Measurements from ENCODE around the gene EXOC2. TPM values are rescaled to one million over a fixed set of nuclear protein-coding genes. Genes with fewer than 3 reads are reported as not detected.

Gene EXOC2
- total RNA-seq, 1 donor from 2014 or later, result 29.8 TPM

DNA sequence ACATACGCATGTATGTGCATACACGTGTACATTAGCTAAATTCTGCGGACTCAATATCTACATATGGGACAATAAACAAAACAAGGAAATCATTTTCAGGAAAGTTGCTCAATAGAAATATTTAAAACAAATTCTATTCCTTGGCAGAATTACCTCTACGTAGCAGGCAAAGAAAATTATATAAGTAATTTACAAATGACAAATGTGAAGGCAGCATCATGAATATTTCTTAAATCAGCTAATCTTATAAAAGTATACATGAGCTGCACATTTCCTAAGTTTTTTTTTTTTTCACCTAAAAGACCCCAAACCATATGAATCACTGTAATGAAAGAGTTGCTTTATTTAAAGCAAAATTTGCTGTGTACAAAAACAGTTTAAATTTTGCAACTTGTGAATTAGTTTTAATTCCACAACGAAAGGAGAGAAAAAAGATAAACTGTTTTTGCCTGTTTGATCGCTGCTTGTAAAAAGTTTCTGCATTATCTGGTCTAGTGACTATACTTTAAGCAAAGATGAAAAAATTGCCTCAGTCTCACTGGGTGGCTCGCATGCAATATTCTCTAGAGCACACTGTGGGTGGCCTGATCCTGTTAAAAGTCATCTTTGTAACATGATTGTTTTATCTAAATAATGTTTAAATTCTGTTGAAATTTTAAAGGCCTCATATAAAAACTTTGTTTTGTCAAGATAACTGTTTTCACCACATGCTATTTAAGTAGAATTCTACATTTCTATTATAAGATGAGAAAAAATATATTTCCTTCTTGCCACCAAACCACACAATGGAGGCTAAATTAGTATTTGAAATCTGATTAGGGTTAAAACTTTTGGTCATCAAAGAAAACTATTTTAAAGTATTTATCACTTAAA, 93.1 kb downstream of the EXOC2 start:
- POLR2A ChIA-PET, result no interaction called here
- no peak overlapping the region for H3K27ac Mint-ChIP-seq
- TF ChIP-seq, protein P1, sequence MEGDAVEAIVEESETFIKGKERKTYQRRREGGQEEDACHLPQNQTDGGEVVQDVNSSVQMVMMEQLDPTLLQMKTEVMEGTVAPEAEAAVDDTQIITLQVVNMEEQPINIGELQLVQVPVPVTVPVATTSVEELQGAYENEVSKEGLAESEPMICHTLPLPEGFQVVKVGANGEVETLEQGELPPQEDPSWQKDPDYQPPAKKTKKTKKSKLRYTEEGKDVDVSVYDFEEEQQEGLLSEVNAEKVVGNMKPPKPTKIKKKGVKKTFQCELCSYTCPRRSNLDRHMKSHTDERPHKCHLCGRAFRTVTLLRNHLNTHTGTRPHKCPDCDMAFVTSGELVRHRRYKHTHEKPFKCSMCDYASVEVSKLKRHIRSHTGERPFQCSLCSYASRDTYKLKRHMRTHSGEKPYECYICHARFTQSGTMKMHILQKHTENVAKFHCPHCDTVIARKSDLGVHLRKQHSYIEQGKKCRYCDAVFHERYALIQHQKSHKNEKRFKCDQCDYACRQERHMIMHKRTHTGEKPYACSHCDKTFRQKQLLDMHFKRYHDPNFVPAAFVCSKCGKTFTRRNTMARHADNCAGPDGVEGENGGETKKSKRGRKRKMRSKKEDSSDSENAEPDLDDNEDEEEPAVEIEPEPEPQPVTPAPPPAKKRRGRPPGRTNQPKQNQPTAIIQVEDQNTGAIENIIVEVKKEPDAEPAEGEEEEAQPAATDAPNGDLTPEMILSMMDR (IDR thresholded peaks at IDR 0.05), result no peak
- no peaks in the 10 kb centered on the region for H3K9me3 Mint-ChIP-seq
- no peaks in the 10 kb centered on the region for H3K27me3 Mint-ChIP-seq
- H3K36me3 Mint-ChIP-seq (ENCODE audit: low read depth), result peaks cover 56% of the 10 kb centered on the region
- CTCF ChIA-PET, result no interaction called here
- H3K4me1 Mint-ChIP-seq, result peaks cover 3% of the 10 kb centered on the region
- intact Hi-C loops (cut with micrococcal nuclease), result no loop called here
- no peak for ATAC-seq (ENCODE audit: low read depth)
- H3K4me3 Mint-ChIP-seq, result no peak overlapping the region
- no peak for DNase-seq

DNA sequence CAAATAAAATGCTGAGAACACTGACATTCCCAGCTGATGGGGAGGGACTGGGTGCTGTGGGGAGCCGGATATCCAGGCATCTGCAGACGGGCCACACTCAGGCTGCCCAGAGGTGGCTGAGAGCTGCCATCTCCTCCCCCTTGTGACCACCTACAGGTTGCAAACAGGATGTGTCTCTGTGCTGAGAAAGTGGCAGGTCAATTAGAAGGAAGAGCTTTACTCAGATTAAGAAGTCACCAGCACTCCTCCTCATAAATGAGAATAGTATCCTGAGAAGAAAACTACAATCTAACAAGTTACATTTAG, 99.1 kb downstream of the EXOC2 start:
- no peaks in the 10 kb centered on the region for H3K9me3 Mint-ChIP-seq
- TF ChIP-seq, protein P1 (IDR thresholded peaks at IDR 0.05), result no peak
- no peaks in the 10 kb centered on the region for H3K27me3 Mint-ChIP-seq
- no peak overlapping the region for H3K4me3 Mint-ChIP-seq
- peaks cover 65% of the 10 kb centered on the region for H3K36me3 Mint-ChIP-seq (ENCODE audit: low read depth)
- CTCF ChIA-PET, result interaction anchor here (1.0 to 5.1 kb wide), 13 partner anchors 8 to 842 kb away, joined by 3 to 55 read pairs (median 7); no protein-coding TSS in a partner anchor
- no peaks in the 10 kb centered on the region for H3K4me1 Mint-ChIP-seq
- no peak for ATAC-seq (ENCODE audit: low read depth)
- H3K27ac Mint-ChIP-seq, result no peak overlapping the region
- POLR2A ChIA-PET, result no interaction called here
- DNase-seq, result no peak
- intact Hi-C loops (cut with micrococcal nuclease), result loop anchor here (1.0 kb wide), 5 partner anchors 128 to 842 kb away; no protein-coding TSS in a partner anchor

DNA sequence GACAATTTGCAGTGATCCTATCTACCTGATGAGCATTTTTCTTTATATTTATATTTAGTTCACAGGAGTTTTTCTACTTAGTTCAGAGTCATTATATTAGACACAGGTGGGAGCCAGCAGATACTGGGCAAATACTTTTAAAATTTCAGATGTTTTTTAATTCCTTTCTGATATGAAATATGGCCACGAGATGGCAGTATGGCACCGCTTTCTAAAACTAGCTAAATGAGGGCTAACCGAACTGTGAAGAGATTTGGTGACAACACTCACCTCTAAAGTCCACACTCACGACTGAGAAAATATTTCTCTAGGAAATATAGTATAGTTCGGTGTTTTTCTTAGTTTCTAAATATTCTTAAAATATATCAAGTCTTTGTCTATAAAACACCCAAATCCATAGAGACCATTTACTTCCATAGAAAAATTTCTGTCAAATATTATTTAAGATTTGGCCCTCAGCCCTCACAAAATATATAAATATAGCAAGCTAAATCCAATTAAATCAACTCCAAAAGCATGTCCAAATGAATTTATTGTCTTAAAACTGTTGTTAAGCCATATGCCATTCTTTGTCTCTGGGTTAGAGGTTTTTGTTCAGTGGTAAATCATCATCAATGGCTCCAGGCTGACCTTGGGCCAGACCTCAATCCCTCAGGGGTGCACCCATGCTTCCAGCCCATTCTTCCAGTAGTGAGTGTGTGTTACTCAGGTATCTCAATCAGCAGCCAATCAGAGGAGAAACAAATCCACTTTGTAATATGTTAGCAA, 99.6 kb downstream of the EXOC2 start:
- H3K4me1 Mint-ChIP-seq, result no peaks in the 10 kb centered on the region
- H3K27ac Mint-ChIP-seq, result no peak overlapping the region
- no peaks in the 10 kb centered on the region for H3K27me3 Mint-ChIP-seq
- CTCF ChIA-PET, result interaction anchor here (0.6 to 5.1 kb wide), 24 partner anchors 11 to 846 kb away, joined by 3 to 55 read pairs (median 5); no protein-coding TSS in a partner anchor
- intact Hi-C loops (cut with micrococcal nuclease), result loop anchor here (1.0 kb wide), 5 partner anchors 129 to 843 kb away; no protein-coding TSS in a partner anchor
- ATAC-seq (ENCODE audit: low read depth) (peak; percentile 56), DNase-seq (no peak)
- no peak overlapping the region for H3K4me3 Mint-ChIP-seq
- no peaks in the 10 kb centered on the region for H3K9me3 Mint-ChIP-seq
- TF ChIP-seq, protein P1 (IDR thresholded peaks at IDR 0.05), result no peak
- peaks cover 65% of the 10 kb centered on the region for H3K36me3 Mint-ChIP-seq (ENCODE audit: low read depth)
- POLR2A ChIA-PET, result no interaction called here

DNA sequence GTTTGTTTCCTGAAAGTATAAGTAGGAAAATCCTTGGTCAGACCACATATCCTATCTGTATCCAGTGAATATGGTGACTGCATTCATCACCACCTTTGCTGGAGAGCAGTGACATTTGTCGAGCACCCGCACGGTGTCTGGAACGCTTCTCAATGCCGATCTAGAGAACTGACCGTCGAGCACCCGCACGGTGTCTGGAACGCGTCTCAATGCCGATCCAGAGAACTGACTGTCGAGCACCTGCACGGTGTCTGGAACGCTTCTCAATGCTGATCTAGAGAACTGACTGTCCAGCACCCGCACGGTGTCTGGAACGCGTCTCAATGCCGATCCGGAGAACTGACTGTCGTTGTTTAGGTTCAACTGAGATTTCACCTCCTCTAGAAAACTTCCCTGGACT, 103.8 kb downstream of the EXOC2 start:
- intact Hi-C loops (cut with micrococcal nuclease), result no loop called here
- Mint-ChIP-seq H3K36me3 (ENCODE audit: low read depth) (peaks cover 49% of the 10 kb centered on the region), H3K9me3 (no peaks in the 10 kb centered on the region), H3K27ac (no peak overlapping the region), H3K4me3 (no peak overlapping the region), H3K27me3 (no peaks in the 10 kb centered on the region), H3K4me1 (no peaks in the 10 kb centered on the region)
- DNase-seq (no peak), ATAC-seq (ENCODE audit: low read depth) (no peak)
- POLR2A ChIA-PET, result no interaction called here
- CTCF ChIA-PET, result no interaction called here
- TF ChIP-seq, protein P1 (IDR thresholded peaks at IDR 0.05), result no peak

DNA sequence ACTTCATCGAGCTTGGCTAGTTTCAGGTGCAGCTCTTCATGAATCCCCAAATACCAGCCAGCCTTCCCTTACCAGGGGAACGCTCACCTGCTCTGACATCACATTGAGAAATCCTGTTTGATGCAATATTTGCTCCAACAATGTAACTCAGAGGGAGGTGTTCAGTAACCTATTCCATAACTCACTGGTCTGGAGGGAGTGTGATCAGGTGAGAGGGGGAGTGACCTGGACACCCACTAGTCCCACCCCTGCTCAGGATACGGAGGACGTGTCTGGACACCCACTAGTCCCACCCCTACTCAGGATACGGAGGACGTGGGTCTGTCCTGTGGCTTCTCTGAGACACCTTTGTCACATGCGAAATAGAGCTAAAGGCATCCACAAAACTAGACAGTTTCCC, 106.4 kb downstream of the EXOC2 start:
- Mint-ChIP-seq H3K36me3 (ENCODE audit: low read depth) (peaks cover 42% of the 10 kb centered on the region), H3K4me3 (no peak overlapping the region), H3K4me1 (no peaks in the 10 kb centered on the region), H3K27ac (no peak overlapping the region), H3K27me3 (no peaks in the 10 kb centered on the region), H3K9me3 (no peaks in the 10 kb centered on the region)
- intact Hi-C loops (cut with micrococcal nuclease), result no loop called here
- TF ChIP-seq, protein P1 (IDR thresholded peaks at IDR 0.05), result no peak
- CTCF ChIA-PET, result interaction anchor here (1.3 kb wide), 2 partner anchors 8 to 811 kb away, joined by 3 read pairs; no protein-coding TSS in a partner anchor
- ATAC-seq (ENCODE audit: low read depth) (no peak), DNase-seq (no peak)
- POLR2A ChIA-PET, result no interaction called here
